HEK293 (cell line): ENCODE measurements around the gene MTUS2.

Experiments
- CTCF ChIA-PET: fragments of 350-600 bp; formaldehyde crosslinking; extraction: SDS; loops from one replicate; lab custom pipeline; 2021; ENCODE audit warnings: antibody characterized with exemption; lab: Yijun Ruan, JAX
- POLR2A ChIA-PET: fragments of 300-600 bp; formaldehyde crosslinking; extraction: SDS; loops from one replicate; lab custom pipeline; 2020; ENCODE audit warnings: antibody characterized with exemption, inconsistent platforms; lab: Yijun Ruan, JAX
- H3K27ac ChIP-seq: fragments of 200-500 bp; sonication (Bioruptor generic); 2 replicates; pipeline ENCODE4 v1.5.1; 2014; ENCODE audit warnings: low read depth, low read length, control low read depth, inconsistent platforms; ENCODE audit errors: extremely low read depth
- H3K36me3 ChIP-seq, 2 experiments: fragments of 200-500 bp in 1 of 2; sonication (Bioruptor generic) in 1 of 2; 1 replicate in 1 of 2; 2 replicates in 1 of 2; pipeline ENCODE4 v1.5.1; 2014 to 2017; ENCODE audit warnings: inconsistent platforms in 2 of 2, low read length in 2 of 2; ENCODE audit not compliant: control insufficient read depth in 2 of 2, insufficient read depth in 1 of 2
- H3K4me1 ChIP-seq: fragments of 200-500 bp; sonication (Bioruptor generic); 2 replicates; pipeline ENCODE4 v1.5.1; 2014; ENCODE audit warnings: mild to moderate bottlenecking, low read length, inconsistent platforms; ENCODE audit not compliant: control insufficient read depth, insufficient read depth
- H3K4me3 ChIP-seq: 2 replicates; pipeline ENCODE4 v1.5.1; 2011; ENCODE audit warnings: low read depth, mild to moderate bottlenecking, control low read depth, low read length, moderate library complexity
- H3K9me3 ChIP-seq: fragments of 200-500 bp; sonication (Bioruptor generic); 2 replicates; pipeline ENCODE4 v1.5.1; 2014; ENCODE audit warnings: low read depth, low read length, inconsistent platforms; ENCODE audit not compliant: control insufficient read depth, insufficient read depth
- FEZF1 ChIP-seq: fragments of 450-650 bp; formaldehyde crosslinking; IDR thresholded peaks from 2 replicates; pipeline ENCODE4 v1.5.1; 2016; ENCODE audit warnings: missing biosample characterization, missing genetic modification characterization
- HOXD13 ChIP-seq: sonication (generic); formaldehyde crosslinking; IDR thresholded peaks from 2 replicates; pipeline ENCODE4 v1.8.0; 2022; ENCODE audit warnings: missing genetic modification reagents, borderline replicate concordance
- KLF1 ChIP-seq: fragments of 450-650 bp; formaldehyde crosslinking; IDR thresholded peaks from 2 replicates; pipeline ENCODE4 v1.5.1; 2016; ENCODE audit warnings: missing biosample characterization, missing genetic modification characterization
- PRDM1 ChIP-seq: fragments of 450-650 bp; formaldehyde crosslinking; IDR thresholded peaks from 2 replicates; pipeline ENCODE4; 2016; ENCODE audit warnings: missing biosample characterization, missing genetic modification characterization
- SP7 ChIP-seq: fragments of 450-650 bp; formaldehyde crosslinking; IDR thresholded peaks from 2 replicates; pipeline ENCODE4 v1.5.1; 2016; ENCODE audit warnings: missing biosample characterization, missing genetic modification characterization
- ZBTB7A ChIP-seq: fragments of 450-650 bp; formaldehyde crosslinking; IDR thresholded peaks from 2 replicates; pipeline ENCODE4 v1.5.1; 2016; ENCODE audit warnings: low read depth, missing biosample characterization, missing genetic modification characterization
- ZNF132 ChIP-seq: fragments of 450-650 bp; formaldehyde crosslinking; IDR thresholded peaks from 2 replicates; pipeline ENCODE4 v1.5.1; 2017; ENCODE audit warnings: missing biosample characterization, missing genetic modification characterization, borderline replicate concordance
- ZNF157 ChIP-seq: fragments of 450-650 bp; formaldehyde crosslinking; IDR thresholded peaks from 2 replicates; pipeline ENCODE4 v1.5.1; 2016; ENCODE audit warnings: missing biosample characterization, missing genetic modification characterization
- ZNF169 ChIP-seq: fragments of 450-650 bp; formaldehyde crosslinking; IDR thresholded peaks from 2 replicates; pipeline ENCODE4 v1.5.1; 2016; ENCODE audit warnings: missing biosample characterization, missing genetic modification characterization
- ZNF2 ChIP-seq: fragments of 450-650 bp; formaldehyde crosslinking; IDR thresholded peaks from 2 replicates; pipeline ENCODE4 v1.5.1; 2016; ENCODE audit warnings: missing biosample characterization, missing genetic modification characterization
- ZNF202 ChIP-seq: fragments of 450-650 bp; formaldehyde crosslinking; IDR thresholded peaks from 2 replicates; pipeline ENCODE4 v1.5.1; 2016; ENCODE audit warnings: missing biosample characterization, missing genetic modification characterization, borderline replicate concordance
- ZNF221 ChIP-seq: fragments of 450-650 bp; formaldehyde crosslinking; IDR thresholded peaks from 2 replicates; pipeline ENCODE4 v1.5.1; 2017; ENCODE audit warnings: missing biosample characterization, missing genetic modification characterization, borderline replicate concordance
- ZNF23 ChIP-seq: fragments of 450-650 bp; formaldehyde crosslinking; IDR thresholded peaks from 2 replicates; pipeline ENCODE4 v1.5.1; 2016; ENCODE audit warnings: missing biosample characterization, missing genetic modification characterization, borderline replicate concordance
- ZNF292 ChIP-seq: fragments of 450-650 bp; formaldehyde crosslinking; IDR thresholded peaks from 2 replicates; pipeline ENCODE4 v1.5.1; 2016; ENCODE audit warnings: low read depth, missing biosample characterization, missing genetic modification characterization, borderline replicate concordance
- ZNF394 ChIP-seq: fragments of 450-650 bp; formaldehyde crosslinking; IDR thresholded peaks from 2 replicates; pipeline ENCODE4 v1.5.1; 2016; ENCODE audit warnings: missing biosample characterization, missing genetic modification characterization, mild to moderate bottlenecking, moderate library complexity, borderline replicate concordance
- ZNF433 ChIP-seq: fragments of 450-650 bp; formaldehyde crosslinking; IDR thresholded peaks from 2 replicates; pipeline ENCODE4 v1.5.1; 2016; ENCODE audit warnings: missing biosample characterization, missing genetic modification characterization, low read depth
- ZNF558 ChIP-seq: fragments of 450-650 bp; formaldehyde crosslinking; IDR thresholded peaks from 2 replicates; pipeline ENCODE4 v1.5.1; 2016; ENCODE audit warnings: missing biosample characterization, missing genetic modification characterization
- ZNF747 ChIP-seq: fragments of 450-650 bp; formaldehyde crosslinking; IDR thresholded peaks from 2 replicates; pipeline ENCODE4 v1.5.1; 2016; ENCODE audit warnings: missing biosample characterization, missing genetic modification characterization
- ZNF785 ChIP-seq: fragments of 450-650 bp; formaldehyde crosslinking; IDR thresholded peaks from 2 replicates; pipeline ENCODE4 v1.5.1; 2016; ENCODE audit warnings: missing biosample characterization, missing genetic modification characterization
- TF ChIP-seq, protein P1 (sequence below): fragments of 450-650 bp; formaldehyde crosslinking; IDR thresholded peaks from 2 replicates; pipeline ENCODE4 v1.5.1; 2016; ENCODE audit warnings: missing biosample characterization, missing genetic modification characterization
- TF ChIP-seq, protein P2 (sequence below): fragments of 450-650 bp; formaldehyde crosslinking; IDR thresholded peaks from 2 replicates; pipeline ENCODE4 v1.5.1; 2016; ENCODE audit warnings: missing biosample characterization, missing genetic modification characterization
- TF ChIP-seq, protein P3 (sequence below): fragments of 450-650 bp; formaldehyde crosslinking; IDR thresholded peaks from 2 replicates; pipeline ENCODE4 v1.5.1; 2016; ENCODE audit warnings: missing biosample characterization, missing genetic modification characterization
- TF ChIP-seq, protein P4 (sequence below): fragments of 450-650 bp; formaldehyde crosslinking; IDR thresholded peaks from 2 replicates; pipeline ENCODE4 v1.5.1; 2016; ENCODE audit warnings: missing biosample characterization, missing genetic modification characterization
- TF ChIP-seq, protein P5 (sequence below): fragments of 450-650 bp; formaldehyde crosslinking; IDR thresholded peaks from 2 replicates; pipeline ENCODE4 v1.5.1; 2016; ENCODE audit warnings: missing biosample characterization, missing genetic modification characterization
- TF ChIP-seq, protein P6 (sequence below): fragments of 450-650 bp; formaldehyde crosslinking; IDR thresholded peaks from 2 replicates; pipeline ENCODE4 v1.5.1; 2016; ENCODE audit warnings: missing biosample characterization, missing genetic modification characterization

MTUS2 gene

DNA sequence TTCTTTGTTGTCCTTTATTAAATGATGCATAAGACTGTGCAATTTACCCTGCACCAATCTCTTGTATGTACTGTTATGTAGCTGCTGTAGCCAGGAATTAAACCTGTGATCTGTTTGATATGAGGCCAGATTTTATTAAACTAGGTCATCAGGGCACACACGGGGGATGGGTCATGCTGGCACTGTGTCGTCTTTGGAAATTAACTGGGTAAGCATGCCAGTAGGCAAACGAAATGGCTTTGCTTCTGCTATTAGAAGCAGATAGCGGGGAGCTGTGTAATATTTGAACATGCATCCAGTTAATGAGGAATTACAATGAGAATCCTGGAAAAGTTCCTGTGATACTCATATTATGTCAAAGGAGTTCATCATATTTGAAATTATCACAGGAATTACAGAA, 23.5 kb downstream of the MTUS2 start:
- H3K4me1 ChIP-seq: no peaks in the 10 kb centered on the region
- no peak overlapping the region for H3K27ac ChIP-seq
- H3K36me3 ChIP-seq: no peaks in the 10 kb centered on the region
- no peak overlapping the region for H3K4me3 ChIP-seq
- CTCF ChIA-PET: no interaction called here
- H3K9me3 ChIP-seq: no peaks in the 10 kb centered on the region
- TF ChIP-seq ZNF558 (tag by site-specific recombination) (no peak), HOXD13 (CRISPR knock-in tag) (no peak), FEZF1 (tag by site-specific recombination) (no peak), ZNF394 (tag by site-specific recombination) (no peak), ZNF169 (tag by site-specific recombination) (no peak), KLF1 (tag by site-specific recombination) (no peak), ZNF132 (no peak), ZNF785 (no peak), SP7 (tag by site-specific recombination) (no peak)
- TF ChIP-seq, protein P1, sequence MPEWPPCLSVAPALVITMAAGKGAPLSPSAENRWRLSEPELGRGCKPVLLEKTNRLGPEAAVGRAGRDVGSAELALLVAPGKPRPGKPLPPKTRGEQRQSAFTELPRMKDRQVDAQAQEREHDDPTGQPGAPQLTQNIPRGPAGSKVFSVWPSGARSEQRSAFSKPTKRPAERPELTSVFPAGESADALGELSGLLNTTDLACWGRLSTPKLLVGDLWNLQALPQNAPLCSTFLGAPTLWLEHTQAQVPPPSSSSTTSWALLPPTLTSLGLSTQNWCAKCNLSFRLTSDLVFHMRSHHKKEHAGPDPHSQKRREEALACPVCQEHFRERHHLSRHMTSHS: no peak
- TF ChIP-seq, protein P2, sequence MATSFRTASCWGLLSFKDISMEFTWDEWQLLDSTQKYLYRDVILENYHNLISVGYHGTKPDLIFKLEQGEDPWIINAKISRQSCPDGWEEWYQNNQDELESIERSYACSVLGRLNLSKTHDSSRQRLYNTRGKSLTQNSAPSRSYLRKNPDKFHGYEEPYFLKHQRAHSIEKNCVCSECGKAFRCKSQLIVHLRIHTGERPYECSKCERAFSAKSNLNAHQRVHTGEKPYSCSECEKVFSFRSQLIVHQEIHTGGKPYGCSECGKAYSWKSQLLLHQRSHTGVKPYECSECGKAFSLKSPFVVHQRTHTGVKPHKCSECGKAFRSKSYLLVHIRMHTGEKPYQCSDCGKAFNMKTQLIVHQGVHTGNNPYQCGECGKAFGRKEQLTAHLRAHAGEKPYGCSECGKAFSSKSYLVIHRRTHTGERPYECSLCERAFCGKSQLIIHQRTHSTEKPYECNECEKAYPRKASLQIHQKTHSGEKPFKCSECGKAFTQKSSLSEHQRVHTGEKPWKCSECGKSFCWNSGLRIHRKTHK (tag by site-specific recombination): no peak
- TF ChIP-seq, protein P3, sequence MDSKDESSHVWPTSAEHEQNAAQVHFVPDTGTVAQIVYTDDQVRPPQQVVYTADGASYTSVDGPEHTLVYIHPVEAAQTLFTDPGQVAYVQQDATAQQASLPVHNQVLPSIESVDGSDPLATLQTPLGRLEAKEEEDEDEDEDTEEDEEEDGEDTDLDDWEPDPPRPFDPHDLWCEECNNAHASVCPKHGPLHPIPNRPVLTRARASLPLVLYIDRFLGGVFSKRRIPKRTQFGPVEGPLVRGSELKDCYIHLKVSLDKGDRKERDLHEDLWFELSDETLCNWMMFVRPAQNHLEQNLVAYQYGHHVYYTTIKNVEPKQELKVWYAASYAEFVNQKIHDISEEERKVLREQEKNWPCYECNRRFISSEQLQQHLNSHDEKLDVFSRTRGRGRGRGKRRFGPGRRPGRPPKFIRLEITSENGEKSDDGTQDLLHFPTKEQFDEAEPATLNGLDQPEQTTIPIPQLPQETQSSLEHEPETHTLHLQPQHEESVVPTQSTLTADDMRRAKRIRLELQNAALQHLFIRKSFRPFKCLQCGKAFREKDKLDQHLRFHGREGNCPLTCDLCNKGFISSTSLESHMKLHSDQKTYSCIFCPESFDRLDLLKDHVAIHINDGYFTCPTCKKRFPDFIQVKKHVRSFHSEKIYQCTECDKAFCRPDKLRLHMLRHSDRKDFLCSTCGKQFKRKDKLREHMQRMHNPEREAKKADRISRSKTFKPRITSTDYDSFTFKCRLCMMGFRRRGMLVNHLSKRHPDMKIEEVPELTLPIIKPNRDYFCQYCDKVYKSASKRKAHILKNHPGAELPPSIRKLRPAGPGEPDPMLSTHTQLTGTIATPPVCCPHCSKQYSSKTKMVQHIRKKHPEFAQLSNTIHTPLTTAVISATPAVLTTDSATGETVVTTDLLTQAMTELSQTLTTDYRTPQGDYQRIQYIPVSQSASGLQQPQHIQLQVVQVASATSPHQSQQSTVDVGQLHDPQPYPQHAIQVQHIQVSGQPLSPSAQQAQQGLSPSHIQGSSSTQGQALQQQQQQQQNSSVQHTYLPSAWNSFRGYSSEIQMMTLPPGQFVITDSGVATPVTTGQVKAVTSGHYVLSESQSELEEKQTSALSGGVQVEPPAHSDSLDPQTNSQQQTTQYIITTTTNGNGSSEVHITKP (tag by site-specific recombination): no peak
- POLR2A ChIA-PET: interaction anchor here (0.6 kb wide), 1 partner anchor 47 kb away, joined by 4 read pairs; no protein-coding TSS in a partner anchor

DNA sequence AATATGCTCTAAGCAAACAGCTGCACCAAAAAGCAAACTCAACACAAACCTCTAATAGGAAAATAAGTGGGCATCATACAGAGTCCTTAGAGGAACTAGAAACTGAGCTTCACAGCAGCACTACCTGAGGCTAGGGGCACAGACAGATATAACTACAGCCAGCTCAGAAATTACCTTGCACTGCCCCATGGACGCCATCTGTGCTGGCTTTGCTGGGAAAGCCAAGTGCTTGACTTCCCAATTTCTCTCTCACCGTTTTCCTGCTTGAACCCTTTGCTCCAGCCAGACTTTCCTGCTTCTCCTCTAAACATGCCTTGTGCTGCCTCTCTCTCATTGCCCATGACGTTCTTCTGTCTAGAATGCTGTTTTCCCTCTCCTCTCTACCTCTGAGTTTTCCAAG, 29.3 kb downstream of the MTUS2 start:
- no peaks in the 10 kb centered on the region for H3K4me1 ChIP-seq
- no peaks in the 10 kb centered on the region for H3K9me3 ChIP-seq
- no peak overlapping the region for H3K4me3 ChIP-seq
- H3K27ac ChIP-seq: no peak overlapping the region
- H3K36me3 ChIP-seq: no peaks in the 10 kb centered on the region
- POLR2A ChIA-PET: no interaction called here
- CTCF ChIA-PET: no interaction called here
- TF ChIP-seq, protein P4, sequence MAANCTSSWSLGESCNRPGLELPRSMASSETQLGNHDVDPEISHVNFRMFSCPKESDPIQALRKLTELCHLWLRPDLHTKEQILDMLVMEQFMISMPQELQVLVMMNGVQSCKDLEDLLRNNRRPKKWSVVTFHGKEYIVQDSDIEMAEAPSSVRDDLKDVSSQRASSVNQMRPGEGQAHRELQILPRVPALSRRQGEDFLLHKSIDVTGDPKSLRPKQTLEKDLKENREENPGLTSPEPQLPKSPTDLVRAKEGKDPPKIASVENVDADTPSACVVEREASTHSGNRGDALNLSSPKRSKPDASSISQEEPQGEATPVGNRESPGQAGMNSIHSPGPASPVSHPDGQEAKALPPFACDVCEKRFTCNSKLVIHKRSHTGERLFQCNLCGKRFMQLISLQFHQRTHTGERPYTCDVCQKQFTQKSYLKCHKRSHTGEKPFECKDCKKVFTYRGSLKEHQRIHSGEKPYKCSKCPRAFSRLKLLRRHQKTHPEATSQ (tag by site-specific recombination): no peak
- no peak for TF ChIP-seq PRDM1 (tag by site-specific recombination)
- no peak for TF ChIP-seq ZNF433
- TF ChIP-seq, protein P5, sequence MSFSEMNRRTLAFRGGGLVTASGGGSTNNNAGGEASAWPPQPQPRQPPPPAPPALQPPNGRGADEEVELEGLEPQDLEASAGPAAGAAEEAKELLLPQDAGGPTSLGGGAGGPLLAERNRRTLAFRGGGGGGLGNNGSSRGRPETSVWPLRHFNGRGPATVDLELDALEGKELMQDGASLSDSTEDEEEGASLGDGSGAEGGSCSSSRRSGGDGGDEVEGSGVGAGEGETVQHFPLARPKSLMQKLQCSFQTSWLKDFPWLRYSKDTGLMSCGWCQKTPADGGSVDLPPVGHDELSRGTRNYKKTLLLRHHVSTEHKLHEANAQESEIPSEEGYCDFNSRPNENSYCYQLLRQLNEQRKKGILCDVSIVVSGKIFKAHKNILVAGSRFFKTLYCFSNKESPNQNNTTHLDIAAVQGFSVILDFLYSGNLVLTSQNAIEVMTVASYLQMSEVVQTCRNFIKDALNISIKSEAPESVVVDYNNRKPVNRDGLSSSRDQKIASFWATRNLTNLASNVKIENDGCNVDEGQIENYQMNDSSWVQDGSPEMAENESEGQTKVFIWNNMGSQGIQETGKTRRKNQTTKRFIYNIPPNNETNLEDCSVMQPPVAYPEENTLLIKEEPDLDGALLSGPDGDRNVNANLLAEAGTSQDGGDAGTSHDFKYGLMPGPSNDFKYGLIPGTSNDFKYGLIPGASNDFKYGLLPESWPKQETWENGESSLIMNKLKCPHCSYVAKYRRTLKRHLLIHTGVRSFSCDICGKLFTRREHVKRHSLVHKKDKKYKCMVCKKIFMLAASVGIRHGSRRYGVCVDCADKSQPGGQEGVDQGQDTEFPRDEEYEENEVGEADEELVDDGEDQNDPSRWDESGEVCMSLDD: no peak
- no peak for TF ChIP-seq ZNF747 (tag by site-specific recombination)
- no peak for TF ChIP-seq ZNF23
- TF ChIP-seq, protein P6, sequence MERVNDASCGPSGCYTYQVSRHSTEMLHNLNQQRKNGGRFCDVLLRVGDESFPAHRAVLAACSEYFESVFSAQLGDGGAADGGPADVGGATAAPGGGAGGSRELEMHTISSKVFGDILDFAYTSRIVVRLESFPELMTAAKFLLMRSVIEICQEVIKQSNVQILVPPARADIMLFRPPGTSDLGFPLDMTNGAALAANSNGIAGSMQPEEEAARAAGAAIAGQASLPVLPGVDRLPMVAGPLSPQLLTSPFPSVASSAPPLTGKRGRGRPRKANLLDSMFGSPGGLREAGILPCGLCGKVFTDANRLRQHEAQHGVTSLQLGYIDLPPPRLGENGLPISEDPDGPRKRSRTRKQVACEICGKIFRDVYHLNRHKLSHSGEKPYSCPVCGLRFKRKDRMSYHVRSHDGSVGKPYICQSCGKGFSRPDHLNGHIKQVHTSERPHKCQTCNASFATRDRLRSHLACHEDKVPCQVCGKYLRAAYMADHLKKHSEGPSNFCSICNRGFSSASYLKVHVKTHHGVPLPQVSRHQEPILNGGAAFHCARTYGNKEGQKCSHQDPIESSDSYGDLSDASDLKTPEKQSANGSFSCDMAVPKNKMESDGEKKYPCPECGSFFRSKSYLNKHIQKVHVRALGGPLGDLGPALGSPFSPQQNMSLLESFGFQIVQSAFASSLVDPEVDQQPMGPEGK (tag by site-specific recombination): no peak
- no peak for TF ChIP-seq ZNF157
- TF ChIP-seq ZNF221 (tag by site-specific recombination): no peak
- TF ChIP-seq ZNF2 (tag by site-specific recombination): no peak
- no peak for TF ChIP-seq ZNF202 (tag by site-specific recombination)
- TF ChIP-seq ZBTB7A (tag by site-specific recombination): no peak
- TF ChIP-seq ZNF292 (tag by site-specific recombination): no peak
